ENCODE measurements around the gene ABCB6.

The ABCB6 gene

GRCh38 chr2:219165058-219165911 lies 53.5 kb downstream of the ABCB6 start:
- DNase-seq = no peak

GRCh38 chr2:219163156-219163555 lies 55.6 kb downstream of the ABCB6 start:
- no peak for DNase-seq

DNA sequence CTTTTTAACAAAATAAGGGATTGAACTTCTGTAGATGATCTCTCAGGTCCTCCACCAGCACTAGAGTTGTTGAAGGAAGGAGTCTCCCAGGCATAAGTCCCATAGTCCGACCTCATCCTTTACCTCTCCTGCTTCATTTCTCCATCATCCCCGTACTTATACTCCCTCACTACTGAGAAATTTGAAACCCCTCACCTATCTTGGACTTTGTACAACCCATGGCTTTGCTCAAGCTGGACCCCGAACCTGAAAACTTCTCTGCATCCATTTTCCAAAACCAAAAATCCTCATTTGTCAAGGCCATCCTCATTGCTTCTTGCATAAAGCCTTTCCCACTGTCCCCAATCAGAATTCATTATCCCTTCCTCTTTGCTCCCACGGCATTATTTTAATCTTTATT lies 57.7 kb downstream of the ABCB6 start:
- no peak for DNase-seq

- peak; percentile 80 for DNase-seq
Measured at GRCh38 chr2:219160186-219161017, 58.4 kb downstream of the ABCB6 start, which contains the start of gene NHEJ1. TSS of gene NHEJ1 (minus strand) at chr2:219160815. CDS start at chr2:219158362, 2,453 bp downstream.

Measured in NCI-H2171 (cell line).